CD14-positive monocyte (primary cell): ENCODE data around the gene EPHA6. TPM values are rescaled to one million over a fixed set of nuclear protein-coding genes. Genes with fewer than 3 reads are reported as not detected.

ENCODE experiments used
- DNase-seq, 3 donors: peaks; one replicate each; pipeline ENCODE4 v3.0.0-alpha.2; 2011 to 2022
- H2AFZ ChIP-seq: 2 replicates; pipeline ENCODE4 v1.6.0; 2012; ENCODE audit warnings: mild to moderate bottlenecking, low read depth, low read length, inconsistent platforms; ENCODE audit not compliant: insufficient read depth, poor library complexity, severe bottlenecking
- H3K27ac ChIP-seq, 2 donors: 1 replicate in 1 of 2; 2 replicates in 1 of 2; pipeline ENCODE4 v1.5.1; 2012 to 2013; ENCODE audit warnings: low read length in 2 of 2, control low read depth in 1 of 2, inconsistent platforms in 1 of 2, low read depth in 1 of 2, mild to moderate bottlenecking in 1 of 2
- H3K27me3 ChIP-seq, 2 donors: one replicate each; pipeline versions ENCODE4 v1.6.0 to v1.6.1; 2011 to 2013; ENCODE audit warnings: low read length in 2 of 2; ENCODE audit not compliant: control insufficient read depth in 2 of 2, insufficient read depth in 2 of 2
- H3K36me3 ChIP-seq, 2 donors: replicated peaks in 1 of 2; 1 replicate in 1 of 2; 2 replicates in 1 of 2; pipeline versions ENCODE4 v1.5.1 to v1.6.1; 2012 to 2013; ENCODE audit warnings: low read length in 2 of 2, control low read depth in 1 of 2, inconsistent platforms in 1 of 2, mild to moderate bottlenecking in 1 of 2; ENCODE audit not compliant: insufficient read depth in 2 of 2, control insufficient read depth in 1 of 2
- H3K4me1 ChIP-seq, 2 donors: 1 replicate in 1 of 2; 2 replicates in 1 of 2; pipeline versions ENCODE4 v1.5.1 to v1.6.1; 2012 to 2013; ENCODE audit warnings: low read length in 2 of 2, control low read depth in 1 of 2, inconsistent platforms in 1 of 2, mild to moderate bottlenecking in 1 of 2, moderate library complexity in 1 of 2; ENCODE audit not compliant: insufficient read depth in 2 of 2, control insufficient read depth in 1 of 2
- H3K4me2 ChIP-seq: replicated peaks from 2 replicates; pipeline ENCODE3; 2012; ENCODE audit warnings: low read length, moderate library complexity, mild to moderate bottlenecking; ENCODE audit not compliant: poor library complexity, severe bottlenecking; ENCODE audit errors: extremely low read depth
- H3K4me3 ChIP-seq, 3 experiments: fragments of 200-600 bp in 1 of 3; sonication (generic) in 1 of 3; replicated peaks in 1 of 3; 1 replicate in 2 of 3; 2 replicates in 1 of 3; pipeline ENCODE4 v1.5.1; 2011 to 2013; ENCODE audit warnings: low read length in 3 of 3, mild to moderate bottlenecking in 3 of 3, control low read depth in 2 of 3, low read depth in 2 of 3, inconsistent platforms in 1 of 3, moderate library complexity in 1 of 3
- H3K79me2 ChIP-seq: 2 replicates; pipeline ENCODE4 v1.6.0; 2012; ENCODE audit warnings: mild to moderate bottlenecking, control low read depth, inconsistent platforms, low read length, moderate library complexity; ENCODE audit not compliant: insufficient read depth
- H3K9ac ChIP-seq: 2 replicates; pipeline ENCODE4 v1.6.0; 2017; ENCODE audit warnings: low read length, mild to moderate bottlenecking; ENCODE audit not compliant: insufficient read depth, poor library complexity, severe bottlenecking
- H3K9me3 ChIP-seq, 2 donors: replicated peaks in 1 of 2; 1 replicate in 1 of 2; 2 replicates in 1 of 2; pipeline versions ENCODE4 v1.5.1 to v1.6.1; 2012 to 2013; ENCODE audit warnings: low read length in 2 of 2, control low read depth in 1 of 2; ENCODE audit not compliant: control insufficient read depth in 1 of 2, insufficient read depth in 1 of 2
- H4K20me1 ChIP-seq: 2 replicates; pipeline ENCODE4 v1.6.0; 2012; ENCODE audit warnings: mild to moderate bottlenecking, low read length, control low read depth, moderate library complexity; ENCODE audit not compliant: insufficient read depth
- H3K27ac Mint-ChIP-seq, 7 donors: one replicate each; pipeline ENCODE4 v1.8.0; 2020; ENCODE audit warnings: mild to moderate bottlenecking in 7 of 7, mixed read lengths in 7 of 7, moderate library complexity in 6 of 7, inconsistent platforms in 2 of 7
- H3K27me3 Mint-ChIP-seq, 3 donors: one replicate each; pipeline ENCODE4 v1.8.0; 2021 to 2022; ENCODE audit warnings: low read depth in 3 of 3, mild to moderate bottlenecking in 3 of 3, mixed read lengths in 3 of 3, moderate library complexity in 3 of 3, inconsistent platforms in 1 of 3
- H3K36me3 Mint-ChIP-seq, 2 donors: one replicate each; pipeline ENCODE4 v1.8.0; 2020; ENCODE audit warnings: mixed read lengths in 2 of 2, inconsistent platforms in 1 of 2, mild to moderate bottlenecking in 1 of 2
- H3K4me1 Mint-ChIP-seq: one replicate; pipeline ENCODE4 v1.8.0; 2020; ENCODE audit warnings: mild to moderate bottlenecking, mixed read lengths
- H3K4me3 Mint-ChIP-seq, 2 donors: one replicate each; pipeline ENCODE4 v1.8.0; 2020; ENCODE audit warnings: mild to moderate bottlenecking in 2 of 2, mixed read lengths in 2 of 2, moderate library complexity in 1 of 2
- H3K9me3 Mint-ChIP-seq, 7 donors: one replicate each; pipeline ENCODE4 v1.8.0; 2020 to 2022; ENCODE audit warnings: mixed read lengths in 7 of 7, mild to moderate bottlenecking in 6 of 7, moderate library complexity in 6 of 7, inconsistent platforms in 2 of 7
- CTCF ChIP-seq: fragments of 200-600 bp; IDR thresholded peaks from one replicate; pipeline ENCODE4 v1.8.0; 2022; ENCODE audit warnings: antibody characterized with exemption, mild to moderate bottlenecking
- WGBS: methylation state at CpG from one replicate; pipeline ENCODE4 v1.1.5; 2013; ENCODE audit warnings: missing lambda C conversion rate; ENCODE audit not compliant: insufficient coverage; 5-methylcytosine and 5-hydroxymethylcytosine counted together
- intact Hi-C, 2 donors: fragments of 100-400 bp; cut with micrococcal nuclease; formaldehyde crosslinking; loops; one replicate each; pipeline versions ENCODE4 v1.15.0 to v1.15.1; 2023
- polyA plus RNA-seq, 3 donors: library from polyadenylated mRNA; depleted of rRNA in 1 of 3; unstranded in 2 of 3; stranded (reverse) in 1 of 3; fragments of 300-500 nt in 2 of 3; fragments of >200 nt in 1 of 3; fragmentation: Illumina TruSeq in 2 of 3; gene quantifications; 1 replicate in 2 of 3; 2 replicates in 1 of 3; pipeline ENCODE4 v1.2.3, GENCODE V29; 2012 to 2021

EPHA6 gene
- polyA plus RNA-seq, 3 donors, result not detected

- DNase-seq, result no peak
- intact Hi-C loops, result no loop called here
- no peaks in the 10 kb centered on the region for H3K36me3 ChIP-seq
- H2AFZ ChIP-seq, result no peak overlapping the region
- no peaks in the 10 kb centered on the region for H3K79me2 ChIP-seq
- TF ChIP-seq CTCF, result no peak
- no peak overlapping the region for H3K27ac ChIP-seq
- no peak overlapping the region for H3K9ac ChIP-seq
- H3K4me2 ChIP-seq, result no peak overlapping the region
- no peaks in the 10 kb centered on the region for H3K27me3 ChIP-seq
- H3K9me3 ChIP-seq, result peaks cover 14 to 23% of the 10 kb centered on the region in 2 donors
- no peaks in the 10 kb centered on the region for H3K4me1 ChIP-seq
- peaks cover 2 to 14% (median 5%) of the 10 kb centered on the region in 7 donors for H3K9me3 Mint-ChIP-seq
- H3K4me1 Mint-ChIP-seq, result no peaks in the 10 kb centered on the region
- no peaks in the 10 kb centered on the region for H3K36me3 Mint-ChIP-seq
- H3K4me3 ChIP-seq, result no peak overlapping the region
- 80% methylated on average over 1 of the region's 1 CpG for WGBS
- no peaks in the 10 kb centered on the region for H3K27me3 Mint-ChIP-seq
- H3K4me3 Mint-ChIP-seq, result no peak overlapping the region
- H4K20me1 ChIP-seq, result no peaks in the 10 kb centered on the region
- no peak overlapping the region for H3K27ac Mint-ChIP-seq
These were observed 383.4 kb downstream of the EPHA6 start for GRCh38 chr3:97197830-97198229.

GRCh38 chr3:97200387-97200786 is 386.0 kb downstream of the EPHA6 start:
- Histone ChIP-seq H3K4me1 (no peaks in the 10 kb centered on the region), H3K36me3 (no peaks in the 10 kb centered on the region), H3K79me2 (no peaks in the 10 kb centered on the region), H3K27me3 (no peaks in the 10 kb centered on the region), H3K9ac (no peak overlapping the region), H3K4me3 (no peak overlapping the region), H2AFZ (no peak overlapping the region), H3K9me3 (peaks cover 14 to 23% of the 10 kb centered on the region in 2 donors), H3K4me2 (no peak overlapping the region), H3K27ac (no peak overlapping the region), H4K20me1 (no peaks in the 10 kb centered on the region)
- H3K9me3 Mint-ChIP-seq, result peaks cover 0 to 12% (median 5%) of the 10 kb centered on the region in 7 donors
- no CpG with 5 or more reads among the region's 3 CpGs for WGBS
- H3K36me3 Mint-ChIP-seq, result no peaks in the 10 kb centered on the region
- DNase-seq, result no peak
- H3K27ac Mint-ChIP-seq, result no peak overlapping the region
- TF ChIP-seq CTCF, result no peak
- no peaks in the 10 kb centered on the region for H3K27me3 Mint-ChIP-seq
- no peaks in the 10 kb centered on the region for H3K4me1 Mint-ChIP-seq
- no peak overlapping the region for H3K4me3 Mint-ChIP-seq
- intact Hi-C loops, result no loop called here
